Renal pelvis (tissue), 4 donors: ENCODE data around the gene MMP23B. TPM values are rescaled to one million over a fixed set of nuclear protein-coding genes. Genes with fewer than 3 reads are reported as not detected.
A peak's percentile ranks its signal among the peaks of the same experiment; 100 is the strongest.
"Not testable (repeated sequence)": the region's sequence is repeated elsewhere in the genome, so short reads cannot be mapped to it uniquely, and the experiment has no call there.

Experiments used
- DNase-seq: peaks from one replicate; pipeline ENCODE4 v3.0.0-alpha.2; 2013
- polyA plus RNA-seq, 3 donors: library from polyadenylated mRNA; unstranded; fragments of 120-200 nt; gene quantifications; one replicate each; pipeline ENCODE4 v1.2.1, GENCODE V29; 2013; ENCODE audit not compliant: insufficient read length in 3 of 3

Gene MMP23B
- polyA plus RNA-seq, 3 donors: 22.6 to 34.6 (median 34.1) TPM

- no peak for DNase-seq
Observed at GRCh38 chr1:1627829-1628753, 3.9 kb upstream of the MMP23B start.

GRCh38 chr1:1628754-1629429 is 3.1 kb upstream of the MMP23B start:
- no peak for DNase-seq

GRCh38 chr1:1629430-1630190 is 2.4 kb upstream of the MMP23B start:
- DNase-seq: no peak

- DNase-seq: peak; percentile 89
Observed at GRCh38 chr1:1630191-1630964, 1.6 kb upstream of the MMP23B start.

- DNase-seq: peak; percentile 54
Observed at GRCh38 chr1:1630965-1631781, 800 bp upstream of the MMP23B start.

- DNase-seq: not testable (repeated sequence)
Observed at GRCh38 chr1:1633409-1633808, 1.4 kb downstream of the MMP23B start.

- not testable (repeated sequence) for DNase-seq
Observed at GRCh38 chr1:1634613-1635012, 2.6 kb downstream of the MMP23B start.

GRCh38 chr1:1636621-1637478 is 4.9 kb downstream of the MMP23B start:
- not testable (repeated sequence) for DNase-seq

GRCh38 chr1:1637479-1637875 is 5.5 kb downstream of the MMP23B start:
- not testable (repeated sequence) for DNase-seq

- not testable (repeated sequence) for DNase-seq
Observed at GRCh38 chr1:1638528-1638927, 6.6 kb downstream of the MMP23B start.

GRCh38 chr1:1639368-1639767 is 7.4 kb downstream of the MMP23B start:
- DNase-seq: not testable (repeated sequence)

- not testable (repeated sequence) for DNase-seq
Observed at GRCh38 chr1:1640081-1640480, 8.1 kb downstream of the MMP23B start.

GRCh38 chr1:1640711-1641461 is 8.9 kb downstream of the MMP23B start:
- DNase-seq: not testable (repeated sequence)

- not testable (repeated sequence) for DNase-seq
Observed at GRCh38 chr1:1646326-1646725, 14.4 kb downstream of the MMP23B start.

GRCh38 chr1:1647567-1648241 is 15.7 kb downstream of the MMP23B start:
- DNase-seq: not testable (repeated sequence)

GRCh38 chr1:1648265-1648664 is 16.3 kb downstream of the MMP23B start:
- not testable (repeated sequence) for DNase-seq

GRCh38 chr1:1658583-1659549 is 26.9 kb downstream of the MMP23B start, which contains the start of gene CDK11B:
TSS of gene CDK11B (minus strand) at chr1:1659004. CDS start at chr1:1657485, 1,519 bp downstream.
- peak; percentile 93 for DNase-seq
